Stimulated activated CD4-positive, alpha-beta T cell treated with anti-CD3 and anti-CD28 coated beads, Interleukin-4, amount 100 ng/mL, for 48 hours (primary cell): ENCODE measurements around the gene LDHD.
A peak's percentile ranks its signal among the peaks of the same experiment; 100 is the strongest.
"Not testable (repeated sequence)": the region's sequence is repeated elsewhere in the genome, so short reads cannot be mapped to it uniquely, and the experiment has no call there.

Experiments
- DNase-seq, 2 donors: peaks; one replicate each; pipeline ENCODE4 v3.0.0-alpha.2; 2020; ENCODE audit warnings: low read depth in 2 of 2

Gene LDHD

GRCh38 chr16:75099738-75100602, 16.6 kb downstream of the LDHD start:
- DNase-seq: no peak

- DNase-seq: no peak
These were observed 17.4 kb downstream of the LDHD start for GRCh38 chr16:75099075-75099667.

GRCh38 chr16:75097941-75098901, 18.4 kb downstream of the LDHD start:
- peak; percentile 58 to 72 for DNase-seq

- no peak for DNase-seq
These were observed 19.3 kb downstream of the LDHD start for GRCh38 chr16:75097191-75097761.

GRCh38 chr16:75096656-75097055, 19.9 kb downstream of the LDHD start:
- DNase-seq: no peak

GRCh38 chr16:75095204-75095621, 21.4 kb downstream of the LDHD start:
- DNase-seq: no peak

- DNase-seq: no peak
These were observed 22.7 kb downstream of the LDHD start for GRCh38 chr16:75093598-75094540.

- no peak for DNase-seq
These were observed 23.8 kb downstream of the LDHD start for GRCh38 chr16:75092777-75093176.

- not testable (repeated sequence) for DNase-seq
These were observed 25.0 kb downstream of the LDHD start for GRCh38 chr16:75091619-75092018.

GRCh38 chr16:75090899-75091298, 25.7 kb downstream of the LDHD start:
- not testable (repeated sequence) for DNase-seq

GRCh38 chr16:75089486-75090202, 26.9 kb downstream of the LDHD start:
- DNase-seq: no peak

GRCh38 chr16:75088934-75089333, 27.6 kb downstream of the LDHD start:
- no peak for DNase-seq

- DNase-seq: no peak
These were observed 28.4 kb downstream of the LDHD start for GRCh38 chr16:75088216-75088615.

GRCh38 chr16:75087375-75087979, 29.1 kb downstream of the LDHD start:
- no peak for DNase-seq

- no peak for DNase-seq
These were observed 29.7 kb downstream of the LDHD start for GRCh38 chr16:75086688-75087374.

GRCh38 chr16:75086281-75086680, 30.3 kb downstream of the LDHD start:
- no peak for DNase-seq

GRCh38 chr16:75085556-75085955, 31.0 kb downstream of the LDHD start:
- DNase-seq: no peak

- DNase-seq: no peak
These were observed 32.8 kb downstream of the LDHD start for GRCh38 chr16:75083813-75084212.
